Frontal cortex (tissue), 4 donors: ENCODE data around the gene ADAP1. TPM values are rescaled to one million over a fixed set of nuclear protein-coding genes. Genes with fewer than 3 reads are reported as not detected.

Source experiments
- DNase-seq, 2 donors: peaks; one replicate each; pipeline ENCODE4 v3.0.0; 2012; ENCODE audit warnings: low spot score in 2 of 2
- FAIRE-seq: peaks from 2 replicates; lab custom pipeline; 2012; peaks lifted over from hg19 to GRCh38; lab: Jason Lieb, UNC
- total RNA-seq: library from RNA; depleted of rRNA; stranded (reverse); fragments of >200 nt; gene quantifications from one replicate; pipeline ENCODE4 v1.2.3, GENCODE V29; 2014
- donor health status: control.
- donor health status: control.
- donor health status: control.

Gene ADAP1
- total RNA-seq, 1 donor from 2014 or later: 33.8 TPM

DNA sequence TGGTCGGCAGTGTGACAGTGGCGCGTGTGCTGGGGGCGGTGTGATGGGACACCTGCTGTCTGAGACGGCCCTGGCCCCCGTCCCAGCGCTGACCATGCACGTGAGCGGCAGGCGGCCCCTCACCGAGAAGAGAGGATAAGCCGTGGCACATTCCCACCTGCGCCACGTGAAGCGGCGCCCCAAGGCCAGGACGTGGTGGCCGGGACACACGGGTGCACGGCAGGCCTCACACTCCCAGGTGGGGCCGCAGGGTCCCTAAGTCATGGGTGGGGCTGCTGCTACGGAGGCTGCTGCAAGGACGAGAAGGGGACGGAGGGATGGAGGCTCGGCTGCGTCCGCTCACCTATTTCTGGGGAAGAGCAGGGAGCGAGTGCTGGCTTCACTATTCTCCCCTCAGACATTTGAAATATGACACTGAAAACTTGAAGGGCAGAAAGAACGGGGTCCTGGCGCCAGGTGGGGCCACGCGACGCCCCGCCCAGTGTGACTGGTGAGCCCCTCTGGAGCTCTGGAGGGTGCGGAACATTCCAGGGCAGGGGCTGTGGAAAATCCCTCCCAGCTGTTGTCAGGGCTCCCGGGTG, 36.0 kb upstream of the ADAP1 start:
- no peak for FAIRE-seq

DNA sequence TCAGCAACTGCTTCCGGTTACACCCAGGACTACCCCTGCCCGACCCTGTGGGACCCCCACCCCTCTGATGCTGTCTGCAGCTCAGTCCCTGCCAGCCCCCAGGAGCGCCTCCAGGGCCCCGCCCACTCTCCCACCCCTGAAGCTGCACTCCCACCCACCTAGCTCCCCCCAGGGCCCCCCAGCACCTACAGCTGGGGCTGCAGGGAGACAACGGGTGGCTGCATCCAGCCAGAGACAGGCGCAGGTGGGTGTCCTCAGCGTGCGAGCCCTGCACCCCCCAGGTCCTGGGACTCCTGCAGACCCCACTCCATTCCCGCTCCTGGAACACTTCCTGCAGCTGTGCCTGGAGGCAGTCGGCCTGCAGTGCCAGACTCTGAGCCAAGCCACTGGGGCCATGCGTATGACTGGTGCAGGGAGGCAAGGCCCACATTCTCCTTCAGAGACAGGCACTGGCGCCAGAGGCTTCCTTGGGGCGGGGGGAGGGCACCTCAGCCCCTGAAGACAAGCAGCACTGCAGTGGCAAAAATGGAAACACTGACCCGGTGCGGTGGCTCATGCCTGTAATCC, 34.6 kb upstream of the ADAP1 start:
- DNase-seq (no peak), FAIRE-seq (no peak)

More for the DNA sequence above, 36.0 kb upstream of the ADAP1 start:
- no peak for DNase-seq

DNA sequence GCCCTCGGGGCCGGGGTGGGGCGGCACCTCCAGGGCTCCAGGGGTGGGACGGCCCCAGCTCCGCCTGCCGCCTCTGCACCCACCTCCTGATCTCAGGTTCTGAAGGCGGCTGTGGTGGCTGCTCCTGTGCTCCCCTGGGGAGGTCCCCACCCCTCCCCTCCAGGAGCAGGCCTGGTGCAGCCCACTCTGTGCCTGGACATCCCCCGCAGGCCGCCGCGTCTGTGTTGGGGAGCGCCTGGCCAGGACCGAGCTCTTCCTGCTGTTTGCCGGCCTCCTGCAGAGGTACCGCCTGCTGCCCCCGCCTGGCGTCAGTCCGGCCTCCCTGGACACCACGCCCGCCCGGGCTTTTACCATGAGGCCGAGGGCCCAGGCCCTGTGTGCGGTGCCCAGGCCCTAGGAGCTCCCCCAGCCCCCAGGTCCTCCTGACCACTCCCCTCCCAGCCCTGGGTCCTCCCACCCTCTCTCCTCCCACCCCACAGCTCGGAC, 34.0 kb upstream of the ADAP1 start:
- no peak for DNase-seq
- no peak for FAIRE-seq

DNA sequence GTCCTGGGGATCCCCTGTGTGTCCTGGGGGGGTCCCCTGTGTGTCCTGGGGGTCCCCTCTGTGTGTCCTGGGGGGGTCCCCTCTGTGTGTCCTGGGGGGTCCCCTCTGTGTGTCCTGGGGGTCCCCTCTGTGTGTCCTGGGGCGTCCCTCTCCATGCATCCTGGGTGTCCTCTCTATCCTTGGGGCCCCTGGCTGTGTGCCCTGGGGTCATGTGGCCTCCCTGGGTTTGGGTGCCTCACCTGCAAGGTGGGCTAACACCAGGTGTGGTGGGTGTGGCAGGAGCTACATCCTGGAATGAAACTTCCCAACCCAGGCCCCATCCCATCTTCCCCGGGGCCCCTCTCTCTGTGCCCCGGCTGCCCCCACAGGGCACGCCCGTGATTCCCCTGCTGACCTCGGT, 33.4 kb upstream of the ADAP1 start:
- FAIRE-seq (no peak), DNase-seq (no peak)

DNA sequence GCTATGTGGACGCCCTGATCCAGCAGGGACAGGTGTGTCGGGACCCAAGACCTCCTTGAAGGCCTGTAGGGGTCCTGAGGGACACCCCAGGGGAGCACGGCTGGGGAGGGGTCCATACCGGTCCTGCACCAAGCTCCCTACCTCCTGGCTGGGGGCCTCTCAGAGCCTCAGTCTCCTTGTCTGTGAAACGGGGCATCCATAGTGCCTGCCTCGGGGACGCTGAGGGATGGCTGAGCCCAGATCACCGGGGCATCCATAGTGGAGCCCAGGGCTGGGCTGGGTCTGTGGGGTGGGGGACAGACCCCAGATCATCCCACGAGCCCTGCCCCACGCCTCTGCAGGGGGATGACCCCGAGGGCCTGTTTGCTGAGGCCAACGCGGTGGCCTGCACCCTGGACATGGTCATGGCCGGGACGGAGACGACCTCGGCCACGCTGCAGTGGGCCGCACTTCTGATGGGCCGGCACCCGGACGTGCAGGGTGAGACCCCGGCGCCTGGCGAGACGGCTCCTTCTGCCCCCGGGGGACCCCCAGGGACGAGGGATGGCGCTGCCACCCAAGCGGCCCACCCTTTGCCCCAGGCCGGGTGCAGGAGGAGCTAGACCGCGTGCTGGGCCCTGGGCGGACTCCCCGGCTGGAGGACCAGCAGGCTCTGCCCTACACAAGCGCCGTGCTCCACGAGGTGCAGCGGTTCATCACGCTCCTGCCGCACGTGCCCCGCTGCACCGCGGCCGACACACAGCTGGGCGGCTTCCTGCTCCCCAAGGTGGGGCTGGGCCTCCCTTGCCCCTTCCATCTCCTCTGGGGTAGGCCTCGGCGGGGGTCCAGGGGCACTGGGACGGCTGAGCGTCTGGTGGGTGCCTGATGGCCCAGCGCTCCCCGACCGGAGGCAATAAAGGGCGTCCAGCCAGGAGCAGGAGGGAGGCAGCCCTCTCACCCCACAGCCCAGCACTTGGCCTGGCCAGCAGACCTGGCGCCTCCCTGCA, 32.6 kb upstream of the ADAP1 start:
- no peak for DNase-seq
- FAIRE-seq: no peak

DNA sequence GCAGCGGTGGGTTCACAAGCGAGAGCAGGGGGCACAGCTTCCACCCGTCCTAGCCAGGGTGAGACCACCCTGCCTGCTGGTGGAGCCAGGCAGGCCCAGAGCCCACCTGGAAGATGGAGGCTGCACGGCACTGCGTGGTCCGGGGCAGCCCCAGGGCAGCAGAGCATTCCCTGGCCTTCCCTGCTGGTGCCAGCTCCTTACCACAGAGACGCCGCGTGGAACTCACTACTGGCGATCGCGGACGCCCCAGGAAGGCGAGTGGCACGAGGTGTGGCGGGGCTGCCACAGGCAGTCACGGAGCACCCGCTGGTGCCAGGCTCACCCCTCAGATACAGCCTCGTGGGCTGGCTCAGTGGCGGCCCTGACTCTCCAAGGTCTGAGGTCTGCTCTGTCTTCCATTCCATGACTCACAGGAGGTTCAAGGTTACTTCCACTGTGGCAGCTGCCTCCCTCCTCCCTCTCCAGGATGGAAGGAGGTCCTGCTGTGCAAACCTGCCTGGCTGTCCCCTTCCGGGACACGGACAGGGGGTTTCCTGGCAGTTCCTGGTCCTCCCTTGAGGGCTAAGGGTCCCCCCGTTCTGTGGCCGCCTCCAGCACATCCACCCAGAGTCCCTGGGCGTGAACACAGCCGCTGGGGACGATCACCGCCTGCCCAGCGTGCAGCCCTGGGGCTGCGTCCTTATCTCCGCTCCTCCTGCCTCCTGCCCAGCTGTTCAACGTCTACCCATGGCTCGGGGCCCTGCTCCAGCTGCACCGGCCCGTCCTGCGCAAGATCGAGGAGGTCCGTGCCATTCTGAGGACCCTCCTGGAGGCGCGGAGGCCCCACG, 31.6 kb upstream of the ADAP1 start:
- FAIRE-seq (no peak), DNase-seq (no peak)

DNA sequence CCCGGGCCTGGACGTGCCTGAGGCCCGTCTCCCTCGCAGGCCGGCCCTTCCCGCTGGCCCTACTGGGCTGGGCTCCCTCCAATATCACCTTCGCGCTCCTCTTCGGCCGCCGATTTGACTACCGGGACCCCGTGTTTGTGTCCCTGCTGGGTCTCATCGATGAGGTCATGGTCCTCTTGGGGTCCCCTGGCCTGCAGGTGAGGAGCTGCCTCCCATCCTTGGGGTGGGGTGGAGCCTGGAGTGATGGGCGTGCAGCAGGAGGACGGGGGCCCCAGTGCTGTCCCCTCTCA, 30.6 kb upstream of the ADAP1 start:
- DNase-seq: no peak
- no peak for FAIRE-seq

DNA sequence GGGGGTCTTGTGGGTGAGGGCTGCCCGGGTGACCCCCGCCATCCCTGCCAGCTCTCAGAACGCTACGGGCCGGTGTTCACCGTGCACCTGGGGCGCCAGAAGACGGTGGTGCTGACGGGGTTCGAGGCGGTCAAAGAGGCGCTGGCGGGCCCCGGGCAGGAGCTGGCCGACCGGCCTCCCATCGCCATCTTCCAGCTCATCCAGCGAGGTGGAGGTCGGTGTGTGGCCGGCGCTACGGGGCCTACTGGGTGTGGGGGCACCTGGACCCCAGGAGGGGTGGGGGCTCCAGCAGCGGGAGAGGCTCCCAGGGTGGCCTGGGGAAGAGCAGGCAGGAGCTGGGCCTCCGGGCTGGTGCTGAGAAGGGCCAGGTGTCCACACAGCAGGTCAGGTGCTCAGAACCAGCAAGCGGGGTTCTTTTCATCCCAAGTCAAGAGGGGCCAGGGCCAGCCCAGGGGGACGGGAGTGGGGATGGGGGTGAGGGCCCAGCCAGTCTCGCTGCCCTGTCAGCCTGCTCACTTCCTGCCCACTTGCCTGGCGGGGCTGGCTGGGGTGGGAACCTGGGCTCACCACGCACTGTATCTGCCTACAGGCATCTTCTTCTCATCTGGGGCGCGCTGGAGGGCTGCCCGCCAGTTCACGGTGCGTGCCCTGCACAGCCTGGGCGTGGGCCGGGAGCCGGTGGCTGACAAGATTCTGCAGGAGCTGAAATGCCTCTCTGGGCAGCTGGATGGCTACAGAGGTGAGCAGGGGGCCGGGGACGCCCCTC, 30.1 kb upstream of the ADAP1 start:
- DNase-seq (no peak), FAIRE-seq (no peak)

DNA sequence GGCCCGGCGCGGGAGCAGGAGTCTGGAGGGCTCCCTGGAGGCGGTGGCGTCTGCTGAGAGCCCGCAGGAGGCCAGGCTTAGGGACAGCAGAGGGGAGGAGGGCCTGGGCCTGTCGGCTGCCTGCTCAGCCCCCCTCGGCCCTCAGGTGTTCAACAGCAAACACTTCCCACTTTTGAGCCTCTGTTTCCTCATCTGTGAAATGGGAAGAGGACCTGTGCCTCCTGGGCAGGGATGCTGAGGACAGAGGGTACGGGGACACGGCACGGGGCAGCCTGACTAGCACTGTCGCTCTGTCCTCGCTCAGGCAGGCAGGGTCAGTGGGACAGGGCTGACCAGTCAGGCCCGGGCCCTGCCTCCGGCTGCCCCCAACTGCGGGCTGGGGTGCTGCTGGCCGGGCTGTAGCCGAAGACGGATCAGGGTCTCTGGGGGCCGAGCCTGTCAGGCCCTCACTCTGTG, 29.2 kb upstream of the ADAP1 start:
- DNase-seq (no peak), FAIRE-seq (no peak)

DNA sequence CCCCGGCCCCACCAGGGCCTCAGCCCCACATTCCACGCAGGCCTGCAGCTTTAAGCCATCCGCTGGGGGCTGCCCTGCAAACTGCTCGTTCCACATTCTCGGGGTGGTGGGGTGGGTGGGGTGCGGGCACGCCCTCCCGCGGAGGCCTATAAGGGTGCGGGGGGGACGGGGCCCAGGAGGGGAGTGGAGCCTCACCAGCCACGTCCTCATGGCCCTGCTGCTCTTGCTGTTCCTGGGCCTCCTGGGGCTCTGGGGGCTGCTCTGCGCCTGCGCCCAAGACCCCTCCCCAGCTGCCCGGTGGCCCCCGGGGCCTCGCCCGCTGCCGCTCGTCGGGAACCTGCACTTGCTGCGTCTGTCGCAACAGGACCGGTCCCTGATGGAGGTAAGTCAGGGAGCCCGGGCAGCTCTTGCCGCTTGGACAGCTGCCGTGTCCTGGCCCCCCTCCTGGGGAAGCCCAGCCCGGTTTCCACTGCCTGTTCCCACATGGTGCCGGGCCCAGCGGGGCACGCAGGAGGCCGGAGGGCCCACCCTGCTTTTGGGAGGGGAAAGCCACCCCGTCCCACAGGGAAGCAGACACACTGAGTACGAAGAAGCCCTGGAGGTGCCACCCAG, 28.6 kb upstream of the ADAP1 start, which contains the start of gene CYP2W1:
TSS of gene CYP2W1 (plus strand) at position 178 of the 612 bp plus-strand sequence. CDS start at position 209, 31 bp downstream.
- DNase-seq (no peak), FAIRE-seq (no peak)

DNA sequence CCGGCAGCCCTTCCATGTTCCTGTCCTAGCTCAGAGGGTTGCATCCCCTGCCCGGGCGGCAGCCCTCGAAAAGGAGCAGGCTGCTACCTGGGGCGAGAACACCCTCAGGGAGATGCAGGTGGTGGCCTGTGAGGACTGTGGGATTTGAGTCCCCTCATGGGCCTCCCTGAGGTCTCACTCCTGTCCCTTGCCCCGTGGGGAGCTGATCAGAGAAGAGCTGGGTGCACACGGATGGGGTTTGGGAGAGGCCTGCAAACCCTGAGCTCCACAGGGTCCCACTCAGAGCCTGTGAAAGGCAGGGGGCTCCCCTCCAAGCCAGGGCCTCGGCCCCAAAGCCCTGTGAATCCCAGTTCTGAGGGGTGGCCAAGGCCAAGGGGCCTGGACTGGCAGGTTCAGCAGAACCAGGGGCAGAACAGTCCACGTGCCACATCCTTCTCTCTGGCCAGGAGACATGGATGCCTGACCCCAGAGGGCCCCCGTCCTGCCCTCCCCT, 28.1 kb upstream of the ADAP1 start:
- DNase-seq: no peak
- FAIRE-seq: no peak

DNA sequence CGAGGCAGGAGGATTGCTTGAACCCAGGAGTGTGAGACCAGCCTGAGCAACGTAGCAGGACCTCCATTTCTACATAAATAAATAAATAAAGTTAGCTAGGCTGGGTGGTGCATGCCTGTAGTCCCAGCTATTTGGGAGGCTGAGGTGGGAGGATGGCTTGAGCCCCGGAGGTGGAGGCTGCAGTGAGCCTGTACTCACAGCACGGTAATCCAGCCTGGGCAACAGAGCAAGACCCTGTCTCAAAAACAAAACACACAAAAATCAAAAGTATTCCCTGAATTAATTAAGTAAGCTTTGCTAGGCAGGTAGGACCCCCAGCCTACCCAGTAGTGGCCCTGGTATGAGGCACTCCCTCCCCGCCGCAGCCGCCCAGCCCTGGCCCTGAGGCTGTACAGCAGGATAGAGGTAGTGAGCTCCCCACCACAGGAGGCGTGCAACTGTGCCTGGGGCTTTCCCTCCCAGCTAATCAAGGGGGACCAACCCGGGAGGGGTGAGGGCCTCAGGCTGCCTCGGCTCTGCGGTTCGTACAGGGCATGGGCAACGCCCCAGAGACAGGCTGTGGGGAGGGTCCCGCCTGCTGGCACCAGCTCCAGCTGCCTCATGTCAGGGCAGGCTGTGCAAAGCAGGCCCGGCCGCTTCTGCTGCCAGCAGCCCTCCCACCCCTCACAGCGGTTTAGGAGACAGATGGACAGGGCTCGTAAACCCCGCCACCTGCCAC, 27.5 kb upstream of the ADAP1 start:
- DNase-seq (no peak), FAIRE-seq (no peak)

DNA sequence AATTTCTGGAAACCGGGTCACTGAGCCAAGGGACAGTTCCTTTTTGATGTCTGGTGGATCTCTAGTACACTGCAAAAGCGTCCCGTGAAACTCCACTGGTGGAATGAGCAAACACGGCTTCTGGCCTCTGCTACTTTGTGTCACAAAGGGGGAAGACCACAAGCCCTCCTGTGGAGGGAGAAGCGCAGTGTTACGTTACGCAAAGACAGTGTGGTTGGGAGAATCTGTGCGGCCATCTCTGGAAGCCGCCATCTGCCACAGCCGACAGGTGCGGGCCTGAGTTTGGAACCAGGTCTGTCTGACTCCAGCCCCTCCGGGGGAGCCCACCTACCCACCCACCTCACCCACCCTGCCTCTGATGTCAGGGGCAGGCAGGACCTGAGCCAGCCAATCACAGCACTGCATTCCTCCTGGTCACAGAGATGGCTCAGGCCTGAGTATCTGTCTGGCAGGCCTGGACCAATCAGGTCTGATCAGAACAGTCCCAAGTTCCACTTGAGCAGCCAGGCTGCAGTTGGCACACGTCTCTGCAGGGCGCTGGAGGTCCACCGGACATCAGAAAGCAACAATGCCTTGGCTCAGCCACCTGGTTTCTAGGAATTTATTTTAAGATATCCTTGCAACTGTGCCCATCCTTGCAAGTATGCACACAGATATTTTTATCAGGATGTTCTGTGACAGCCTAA, 25.5 kb upstream of the ADAP1 start:
- no peak for DNase-seq
- no peak for FAIRE-seq

DNA sequence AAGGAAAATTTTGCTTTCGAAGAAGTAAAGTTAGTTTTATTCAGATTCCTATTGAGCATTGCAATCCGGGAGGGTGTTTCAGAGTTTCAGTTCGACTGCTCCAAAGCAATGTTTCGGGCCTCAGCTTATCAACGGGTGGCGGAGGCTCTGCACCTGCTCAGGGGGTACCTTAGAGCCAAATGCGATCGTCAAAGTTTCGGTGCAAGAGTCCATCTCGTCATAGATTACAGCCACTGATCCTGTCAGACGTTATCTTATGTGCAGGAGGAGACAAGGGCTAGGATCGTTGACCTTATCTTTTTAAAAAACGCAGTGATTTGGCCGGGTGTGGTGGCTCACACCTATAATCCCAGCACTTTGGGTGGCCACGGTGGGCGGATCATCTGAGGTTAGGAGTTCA, 24.7 kb upstream of the ADAP1 start:
- DNase-seq (no peak), FAIRE-seq (no peak)

DNA sequence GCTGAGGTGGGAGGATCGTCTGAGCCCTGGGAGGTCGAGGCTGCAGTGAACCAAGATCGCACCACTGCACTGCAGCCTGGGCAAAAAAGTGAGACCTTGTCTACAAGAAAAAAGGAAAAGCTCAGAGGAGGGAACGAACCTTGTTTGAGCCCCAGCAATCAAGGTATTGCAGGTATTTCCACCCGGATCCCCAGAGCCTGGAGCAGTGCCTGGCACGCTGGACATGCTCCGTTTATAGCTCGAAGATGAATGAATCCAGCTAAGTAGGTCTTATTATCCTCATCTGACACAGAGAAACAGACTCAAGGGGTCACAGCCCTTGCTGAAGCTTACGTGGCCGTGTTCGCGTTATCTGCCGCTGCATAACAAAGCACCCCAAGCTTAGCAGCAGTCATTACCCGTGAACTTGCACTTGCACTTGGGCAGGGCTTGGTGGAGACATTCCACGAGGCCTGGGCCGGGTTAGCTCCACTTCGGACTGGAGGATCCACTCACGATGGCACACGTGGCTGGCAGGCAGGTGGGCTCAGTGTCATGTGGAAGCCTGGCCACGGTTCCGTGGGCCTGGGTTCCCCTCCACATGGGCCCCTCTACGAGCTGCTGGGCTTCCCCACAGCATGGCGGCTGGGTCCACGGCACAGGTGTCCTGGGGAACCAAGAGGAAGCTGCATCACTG, 24.1 kb upstream of the ADAP1 start:
- DNase-seq (no peak), FAIRE-seq (no peak)

DNA sequence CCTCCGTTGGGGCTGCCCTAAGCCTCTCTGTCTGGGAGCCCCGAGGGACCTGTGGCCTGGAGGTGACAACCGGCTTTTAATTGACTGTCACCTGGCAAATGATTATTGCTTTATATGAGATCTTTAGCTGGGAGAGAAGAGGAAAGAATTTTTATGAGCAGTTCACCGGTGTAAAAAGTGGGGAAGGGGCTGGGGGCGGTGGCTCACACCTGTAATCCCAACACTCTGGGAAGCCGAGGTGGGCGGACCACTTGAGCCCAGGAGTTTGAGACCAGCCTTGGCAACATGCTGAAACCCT, 23.5 kb upstream of the ADAP1 start:
- no peak for DNase-seq
- FAIRE-seq: no peak
